ENCODE results near the gene JMJD1C. TPM values are rescaled to one million over a fixed set of nuclear protein-coding genes. Genes with fewer than 3 reads are reported as not detected.

Gene JMJD1C
- total RNA-seq, 1 donor from 2014 or later = 68.7 TPM

DNA sequence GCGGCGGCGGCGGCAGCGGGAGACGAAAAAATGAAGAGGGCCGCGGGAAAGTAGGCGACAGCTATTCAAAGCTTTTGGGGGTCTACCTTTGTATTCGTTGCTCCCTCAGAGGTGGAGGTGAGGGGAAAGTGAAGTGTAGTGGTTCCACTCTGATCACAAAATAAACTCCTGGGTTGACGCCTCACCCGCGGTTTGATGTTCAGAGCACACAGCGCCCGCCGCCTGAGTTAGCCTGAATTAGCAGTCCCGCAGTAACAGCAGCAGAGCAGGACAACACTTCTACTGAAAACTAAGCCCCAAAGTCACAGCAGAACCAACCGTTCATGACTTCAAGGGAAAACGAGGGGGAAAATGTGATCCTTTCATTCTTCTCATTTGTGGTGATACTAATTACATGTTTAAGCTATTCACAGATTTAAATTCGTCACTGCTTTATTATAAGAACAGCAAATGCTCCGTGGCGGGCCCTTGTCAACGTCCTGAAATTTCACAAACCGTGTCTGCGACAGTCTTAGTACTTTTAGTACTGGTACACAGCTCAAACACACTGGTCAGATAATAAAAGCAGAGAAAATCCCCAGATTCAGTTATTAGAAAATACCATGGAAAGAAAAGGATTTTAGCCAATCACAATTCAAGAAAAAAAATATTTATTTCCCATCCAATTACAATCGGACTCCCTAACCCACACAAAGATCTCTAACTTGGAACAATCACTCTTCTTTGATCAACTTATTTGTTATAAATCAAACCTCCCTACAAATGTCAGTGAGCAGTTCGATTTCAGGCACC, 563 bp upstream of the JMJD1C start:
- Mint-ChIP-seq H3K36me3 (ENCODE audit: low read depth) (peaks cover 3% of the 10 kb centered on the region), H3K4me3 (peak overlapping the region; percentile 92), H3K27me3 (ENCODE audit: low read depth) (no peaks in the 10 kb centered on the region), H3K27ac (ENCODE audit: unreplicated experiment) (peak overlapping the region; percentile 97), H3K4me1 (peaks cover 29% of the 10 kb centered on the region), H3K9me3 (no peaks in the 10 kb centered on the region)
- TF ChIP-seq, protein P1, sequence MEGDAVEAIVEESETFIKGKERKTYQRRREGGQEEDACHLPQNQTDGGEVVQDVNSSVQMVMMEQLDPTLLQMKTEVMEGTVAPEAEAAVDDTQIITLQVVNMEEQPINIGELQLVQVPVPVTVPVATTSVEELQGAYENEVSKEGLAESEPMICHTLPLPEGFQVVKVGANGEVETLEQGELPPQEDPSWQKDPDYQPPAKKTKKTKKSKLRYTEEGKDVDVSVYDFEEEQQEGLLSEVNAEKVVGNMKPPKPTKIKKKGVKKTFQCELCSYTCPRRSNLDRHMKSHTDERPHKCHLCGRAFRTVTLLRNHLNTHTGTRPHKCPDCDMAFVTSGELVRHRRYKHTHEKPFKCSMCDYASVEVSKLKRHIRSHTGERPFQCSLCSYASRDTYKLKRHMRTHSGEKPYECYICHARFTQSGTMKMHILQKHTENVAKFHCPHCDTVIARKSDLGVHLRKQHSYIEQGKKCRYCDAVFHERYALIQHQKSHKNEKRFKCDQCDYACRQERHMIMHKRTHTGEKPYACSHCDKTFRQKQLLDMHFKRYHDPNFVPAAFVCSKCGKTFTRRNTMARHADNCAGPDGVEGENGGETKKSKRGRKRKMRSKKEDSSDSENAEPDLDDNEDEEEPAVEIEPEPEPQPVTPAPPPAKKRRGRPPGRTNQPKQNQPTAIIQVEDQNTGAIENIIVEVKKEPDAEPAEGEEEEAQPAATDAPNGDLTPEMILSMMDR (conservative IDR thresholded peaks at IDR 0.05) = no peak
- DNase-seq (ENCODE audit: low read depth, low spot score) = no peak

DNA sequence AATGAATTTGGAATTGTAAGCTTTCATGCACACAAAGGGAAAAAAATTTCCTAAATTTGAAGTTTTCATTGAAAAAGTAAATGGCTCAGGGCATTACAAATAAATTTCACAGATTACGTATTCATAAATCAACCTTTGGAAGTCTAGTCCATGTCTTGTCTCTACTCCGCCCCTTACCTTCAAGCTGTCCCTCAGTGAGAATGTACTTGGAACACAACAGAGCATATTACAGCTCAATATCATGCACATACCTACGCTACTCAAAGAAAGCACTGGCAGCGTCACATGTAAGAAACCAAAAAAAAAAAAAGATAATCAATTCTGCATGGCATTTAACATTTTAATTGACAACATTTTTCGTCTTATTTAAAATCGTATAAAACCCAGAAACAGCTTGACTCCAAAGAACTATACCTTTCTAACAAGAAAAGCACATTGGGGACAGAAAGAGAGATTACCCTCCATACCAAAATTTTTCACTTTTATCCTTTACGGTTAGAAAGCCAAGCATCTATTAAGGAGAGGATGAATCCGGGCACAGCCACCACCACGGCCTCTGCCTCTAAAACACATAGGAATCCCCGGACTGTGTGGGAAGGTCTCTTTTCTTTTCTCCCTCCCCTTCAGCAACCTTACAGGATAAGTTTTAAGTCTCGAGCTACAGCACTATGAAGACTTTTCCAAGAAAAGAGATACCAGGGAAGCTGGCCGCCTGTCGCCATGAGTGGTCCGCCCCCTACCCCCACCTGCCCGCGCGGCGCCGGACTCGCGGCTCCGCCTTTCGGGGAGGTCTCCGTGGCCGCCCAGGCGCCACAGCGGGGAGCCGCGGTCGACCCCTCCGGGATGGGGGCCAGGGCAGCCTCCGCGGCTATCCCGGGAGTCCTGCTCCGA, 1.1 kb downstream of the JMJD1C start:
- TF ChIP-seq, protein P1 (conservative IDR thresholded peaks at IDR 0.05) = no peak
- Mint-ChIP-seq H3K4me3 (peak overlapping the region; percentile 92), H3K4me1 (peaks cover 32% of the 10 kb centered on the region), H3K27ac (ENCODE audit: unreplicated experiment) (no peak overlapping the region), H3K9me3 (no peaks in the 10 kb centered on the region), H3K36me3 (ENCODE audit: low read depth) (peaks cover 3% of the 10 kb centered on the region), H3K27me3 (ENCODE audit: low read depth) (no peaks in the 10 kb centered on the region)
- DNase-seq (ENCODE audit: low read depth, low spot score) = no peak

DNA sequence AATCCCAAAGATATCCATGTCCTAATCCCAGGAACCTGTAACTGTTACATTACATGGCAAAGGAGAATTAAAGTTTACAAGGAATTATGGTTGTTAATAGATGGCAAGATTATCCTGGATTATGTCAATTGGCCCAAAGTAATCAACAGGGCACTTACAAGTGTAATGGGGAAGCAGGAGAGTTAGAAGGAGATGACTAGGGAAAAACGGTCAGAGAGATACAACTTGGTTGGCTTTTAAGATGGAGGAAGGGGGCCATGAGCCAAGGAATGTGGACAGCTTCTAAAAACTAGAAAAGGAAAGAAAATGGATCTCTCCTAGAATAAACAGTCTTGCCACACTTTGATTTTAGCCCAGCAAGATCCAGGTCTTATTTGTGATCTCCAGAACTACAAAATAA, 3.3 kb downstream of the JMJD1C start:
- H3K27ac Mint-ChIP-seq (ENCODE audit: unreplicated experiment) = no peak overlapping the region
- TF ChIP-seq, protein P1 (conservative IDR thresholded peaks at IDR 0.05) = no peak
- H3K4me3 Mint-ChIP-seq = peak overlapping the region; percentile 58
- no peaks in the 10 kb centered on the region for H3K9me3 Mint-ChIP-seq
- peaks cover 28% of the 10 kb centered on the region for H3K4me1 Mint-ChIP-seq
- peaks cover 3% of the 10 kb centered on the region for H3K36me3 Mint-ChIP-seq (ENCODE audit: low read depth)
- H3K27me3 Mint-ChIP-seq (ENCODE audit: low read depth) = no peaks in the 10 kb centered on the region
- DNase-seq (ENCODE audit: low read depth, low spot score) = no peak

DNA sequence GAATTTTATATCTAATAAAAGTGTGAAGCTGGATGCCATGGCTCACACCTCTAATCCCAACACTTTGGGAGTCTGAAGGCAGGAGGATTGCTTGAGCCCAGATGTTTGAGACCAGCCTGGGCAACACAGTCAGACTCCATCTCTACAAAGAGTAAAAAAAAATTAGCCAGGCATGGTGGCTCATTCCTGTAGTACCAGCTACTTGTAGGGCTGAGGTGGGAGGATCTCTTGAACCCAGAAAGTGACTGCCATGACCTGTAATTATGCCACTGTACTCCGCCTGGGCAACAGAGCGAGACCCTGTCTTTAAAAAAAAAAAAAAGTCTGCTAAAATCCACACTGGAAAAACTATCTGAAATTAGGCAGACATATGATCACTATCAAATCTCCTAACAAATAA, 7.6 kb downstream of the JMJD1C start:
- H3K4me3 Mint-ChIP-seq = no peak overlapping the region
- TF ChIP-seq, protein P1 (conservative IDR thresholded peaks at IDR 0.05) = no peak
- H3K27me3 Mint-ChIP-seq (ENCODE audit: low read depth) = no peaks in the 10 kb centered on the region

DNA sequence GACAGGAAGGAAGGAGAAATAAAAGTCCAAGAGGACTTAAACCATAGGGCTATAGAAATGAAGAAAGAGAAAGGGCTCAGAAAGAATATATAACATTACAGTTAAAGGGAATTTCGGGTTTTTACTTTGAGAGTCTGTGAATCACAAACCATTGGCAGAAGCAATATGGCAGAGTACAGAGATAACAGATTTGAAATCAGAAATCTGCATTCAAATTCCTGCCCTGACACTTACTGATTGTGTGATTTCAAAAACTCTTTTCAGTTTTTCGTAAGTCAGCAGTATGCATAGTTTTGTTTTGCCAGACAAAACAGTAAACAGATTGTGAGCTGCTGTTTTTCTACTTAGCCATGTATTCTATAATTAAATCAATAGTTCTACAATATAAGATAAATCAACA, 8.2 kb downstream of the JMJD1C start:
- TF ChIP-seq, protein P1 (conservative IDR thresholded peaks at IDR 0.05) = no peak
- no peaks in the 10 kb centered on the region for H3K27me3 Mint-ChIP-seq (ENCODE audit: low read depth)
- no peaks in the 10 kb centered on the region for H3K9me3 Mint-ChIP-seq
- no peak for DNase-seq (ENCODE audit: low read depth, low spot score)
- peaks cover 16% of the 10 kb centered on the region for H3K4me1 Mint-ChIP-seq
- H3K36me3 Mint-ChIP-seq (ENCODE audit: low read depth) = peaks cover 4% of the 10 kb centered on the region
- no peak overlapping the region for H3K27ac Mint-ChIP-seq (ENCODE audit: unreplicated experiment)
- no peak overlapping the region for H3K4me3 Mint-ChIP-seq

More for the DNA sequence above, 7.6 kb downstream of the JMJD1C start:
- H3K4me1 Mint-ChIP-seq = peaks cover 16% of the 10 kb centered on the region
- H3K9me3 Mint-ChIP-seq = no peaks in the 10 kb centered on the region
- H3K27ac Mint-ChIP-seq (ENCODE audit: unreplicated experiment) = no peak overlapping the region
- H3K36me3 Mint-ChIP-seq (ENCODE audit: low read depth) = peaks cover 3% of the 10 kb centered on the region
- no peak for DNase-seq (ENCODE audit: low read depth, low spot score)

Data from neural crest cell (in vitro differentiated cells).